ENCODE results near the gene TBRG4.
"Not testable (repeated sequence)": the region's sequence is repeated elsewhere in the genome, so short reads cannot be mapped to it uniquely, and the experiment has no call there.

TBRG4 gene

DNA sequence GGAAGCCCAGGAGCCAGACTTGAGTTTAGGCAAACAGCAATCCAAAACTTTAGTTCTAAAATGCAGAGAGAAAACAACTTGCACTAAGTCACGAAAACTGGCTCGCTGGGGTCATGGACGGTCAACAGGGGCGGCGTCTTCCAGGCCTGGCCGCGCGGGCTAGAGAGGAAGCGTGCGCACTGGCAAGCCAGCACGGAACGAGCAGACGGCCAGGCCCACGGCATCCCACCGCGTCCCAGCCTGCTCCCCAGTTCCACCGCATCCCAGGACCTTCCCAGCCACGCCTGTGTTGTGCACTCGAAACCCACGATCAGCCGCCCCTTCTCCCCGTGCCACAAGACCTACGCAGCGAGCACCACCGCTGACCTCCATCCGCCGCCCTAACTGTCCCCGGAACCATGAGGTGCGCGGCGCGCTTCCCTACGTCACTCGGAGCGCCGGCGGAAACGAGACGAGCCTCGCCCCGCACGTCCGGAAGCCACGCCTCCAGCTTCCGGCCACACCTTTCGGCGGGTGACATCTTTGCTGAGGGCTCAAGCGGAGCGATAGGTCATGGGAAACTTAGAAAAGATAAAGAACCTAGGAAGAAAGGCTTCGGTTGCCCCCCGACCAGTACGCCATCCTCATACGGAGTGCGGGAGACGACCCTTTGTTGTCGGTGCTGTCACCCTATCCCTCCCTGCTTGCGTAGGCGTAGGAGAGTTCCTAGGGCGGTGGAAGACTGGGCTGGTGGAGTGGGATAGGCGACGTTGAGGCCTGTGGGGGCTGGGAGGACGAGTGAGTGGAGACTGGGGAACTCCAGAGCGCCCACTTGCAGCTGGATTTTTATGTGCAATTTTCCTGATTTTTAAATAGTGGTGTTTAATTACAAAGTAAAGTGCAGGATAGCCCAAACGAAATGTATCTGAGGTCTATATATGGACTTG lies at the start of gene TBRG4:
TSS of gene TBRG4 (minus strand) at position 400 of the 926 bp plus-strand sequence. CDS start 2,460 bp downstream, outside the sequence.
- DNase-seq, result peak; percentile 93

DNA sequence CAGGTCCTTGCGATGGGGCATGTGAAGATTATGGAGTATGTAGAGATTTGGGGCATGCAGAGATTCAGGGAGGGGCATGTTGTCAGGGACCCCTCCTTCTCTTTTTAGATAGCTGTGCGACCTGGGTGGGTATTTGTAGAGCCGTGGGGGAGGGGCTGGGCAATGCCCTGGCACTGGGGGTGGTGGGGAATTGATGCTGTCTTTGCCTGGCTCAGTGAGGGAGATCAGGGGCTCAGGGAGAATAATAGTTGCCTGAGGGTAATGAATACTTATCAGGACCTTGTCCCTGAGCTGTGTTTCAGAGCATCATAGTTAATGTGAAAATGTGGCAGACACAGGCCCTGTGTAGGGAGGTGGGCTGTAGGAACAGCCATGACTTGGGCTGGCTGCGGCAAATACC lies 49.6 kb upstream of the TBRG4 start:
- DNase-seq, result no peak

DNA sequence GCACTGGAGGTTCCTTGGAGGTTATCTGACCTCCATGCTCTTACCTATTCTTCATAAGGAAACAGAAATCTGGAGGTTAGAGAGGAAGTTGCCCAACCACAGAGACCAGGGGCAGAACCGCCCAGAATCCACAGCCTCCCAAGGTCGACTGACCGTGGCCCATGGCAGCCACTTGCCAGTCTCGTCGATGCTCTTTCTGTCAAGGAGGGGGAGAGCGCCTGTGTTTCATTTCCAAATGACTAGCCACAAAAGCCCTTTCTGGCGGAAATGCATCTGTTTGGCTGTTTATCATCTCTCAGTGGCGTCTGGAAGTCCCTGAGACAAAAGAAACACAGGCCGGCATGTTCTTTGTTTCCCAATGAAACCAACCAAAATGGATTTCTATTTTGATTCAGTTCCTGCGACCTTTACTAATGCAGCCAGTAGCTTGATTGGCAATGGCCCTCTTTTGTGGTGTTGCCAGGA lies 49.0 kb upstream of the TBRG4 start:
- DNase-seq, result no peak

DNA sequence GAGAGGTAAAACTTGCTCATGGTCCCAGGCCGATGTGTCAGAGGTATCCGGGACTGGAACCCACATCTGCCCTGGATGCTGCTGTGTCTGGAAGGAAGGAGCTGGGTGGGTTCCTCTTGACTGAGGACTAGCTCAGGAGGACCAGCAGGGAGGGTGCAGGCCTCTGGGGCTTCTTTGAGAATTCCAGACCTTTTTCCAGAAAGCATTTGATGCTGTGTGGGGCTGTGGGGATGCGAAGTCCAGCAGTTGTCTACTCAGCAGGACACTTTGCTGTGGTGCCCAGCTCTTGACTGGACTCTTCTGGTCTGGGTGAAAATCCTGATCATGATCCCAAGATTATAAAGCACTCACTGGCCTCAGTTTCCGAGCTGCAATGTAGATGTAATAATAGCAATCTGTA lies 47.8 kb upstream of the TBRG4 start:
- DNase-seq, result no peak

DNA sequence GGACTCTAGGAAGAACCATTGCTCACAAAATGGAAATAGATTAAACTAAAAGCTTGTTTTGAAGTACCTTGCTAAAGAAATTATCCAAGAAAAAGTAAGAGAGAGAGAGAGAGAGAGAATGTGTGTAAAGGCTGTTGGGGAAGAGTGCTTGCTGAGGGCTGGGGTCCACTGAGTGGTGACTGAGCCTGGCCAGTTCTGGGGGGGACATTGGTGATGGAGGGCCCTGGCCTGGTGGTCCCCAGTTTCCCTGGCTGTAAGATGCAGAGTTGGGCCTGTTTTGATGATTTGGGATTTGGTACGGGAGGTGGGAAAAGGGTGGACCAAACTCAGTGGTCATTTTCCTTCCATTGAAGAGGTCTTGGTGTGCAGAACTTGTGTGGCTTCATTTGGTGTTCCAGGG lies 47.0 kb upstream of the TBRG4 start:
- DNase-seq, result no peak

DNA sequence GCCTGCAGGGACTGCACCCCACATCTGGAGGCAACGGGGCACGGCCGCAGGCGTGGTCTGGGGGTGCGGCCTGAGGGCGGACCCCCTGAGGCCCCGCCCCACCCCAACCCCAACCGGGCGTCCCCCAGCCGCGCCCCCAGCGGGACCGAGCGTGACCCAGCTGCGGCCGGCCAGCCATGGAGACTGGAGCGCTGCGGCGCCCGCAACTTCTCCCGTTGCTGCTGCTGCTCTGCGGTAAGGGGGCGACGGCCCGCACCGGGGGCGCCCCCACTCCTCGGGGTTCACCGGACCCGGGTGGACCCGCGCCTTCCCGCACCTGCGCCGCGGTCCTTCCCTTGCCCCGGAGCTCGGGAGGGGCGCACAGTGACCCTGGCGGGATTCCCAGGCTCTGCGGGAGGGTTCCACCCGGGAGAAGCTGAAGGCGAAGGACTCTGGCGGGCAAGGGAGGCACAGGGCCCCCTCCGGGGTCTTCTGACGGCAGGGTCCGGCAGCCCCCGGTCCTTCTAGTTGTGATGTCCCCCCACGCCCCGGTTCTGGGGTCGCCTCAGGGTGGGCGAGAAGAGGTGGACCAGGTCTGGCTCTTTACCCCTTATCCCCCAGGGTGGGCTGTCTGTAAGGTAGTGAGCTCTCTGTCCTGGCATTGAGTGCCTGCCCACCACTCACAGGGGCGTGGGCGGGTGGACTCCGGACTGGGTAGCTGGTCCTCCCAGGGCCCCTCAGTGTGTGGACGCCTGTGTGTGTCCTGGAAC lies 46.3 kb upstream of the TBRG4 start, which contains the start of gene RAMP3:
TSS of gene RAMP3 (plus strand) at position 139 of the 749 bp plus-strand sequence. CDS start at position 177, 38 bp downstream.
- DNase-seq, result no peak

DNA sequence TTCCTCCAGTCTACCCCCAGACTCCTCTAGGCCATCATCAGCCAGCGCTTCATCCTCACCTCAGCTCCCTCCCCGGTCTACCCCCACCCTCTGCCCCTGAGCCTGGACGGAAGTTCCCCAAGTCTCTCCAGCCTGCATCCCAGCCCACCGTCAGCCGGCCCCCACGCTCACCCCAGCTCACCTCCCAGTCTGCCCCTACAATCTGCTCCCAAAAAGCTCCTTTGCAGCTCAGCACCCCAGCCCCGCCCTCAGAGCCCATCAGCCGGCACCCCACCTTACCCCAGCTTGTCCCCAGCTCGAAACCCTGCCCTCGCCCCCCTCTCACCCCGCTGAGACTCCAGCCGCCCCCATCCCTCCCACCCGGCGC lies 45.8 kb upstream of the TBRG4 start:
- DNase-seq, result no peak

DNA sequence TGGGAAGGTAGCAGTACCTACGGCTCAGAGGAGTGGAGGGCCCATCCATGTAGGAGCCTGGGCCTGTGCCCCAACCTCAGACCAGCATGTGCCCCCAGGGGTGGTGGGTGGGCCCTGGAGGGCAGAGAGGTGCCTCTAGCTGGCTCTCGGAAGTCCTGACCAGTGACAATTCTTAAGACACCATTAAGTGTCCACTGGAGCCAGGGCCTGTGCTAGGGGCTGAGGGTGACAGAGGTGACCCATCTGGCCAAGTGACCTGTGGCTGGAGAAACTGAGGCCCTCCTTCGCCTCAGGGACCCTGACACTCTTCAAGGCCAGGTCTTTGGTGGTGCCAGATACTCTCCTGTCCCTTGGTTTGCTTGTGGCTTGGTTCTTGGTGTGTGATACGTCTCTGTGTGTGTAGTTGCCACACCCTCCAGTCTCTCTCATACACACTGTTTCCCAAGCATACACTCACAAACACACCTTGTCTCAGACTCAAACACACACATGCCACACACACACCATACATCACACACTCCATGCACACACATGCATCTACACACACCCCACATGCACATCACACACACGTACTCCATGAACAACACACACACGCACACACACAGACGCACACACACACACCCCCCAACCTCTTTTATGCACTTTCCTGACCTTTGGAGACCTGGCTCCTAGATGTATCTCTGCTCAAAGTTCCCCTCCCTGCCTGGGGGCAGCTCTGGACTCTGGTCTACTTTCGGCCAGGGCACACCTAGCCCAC lies 45.2 kb upstream of the TBRG4 start:
- no peak for DNase-seq

DNA sequence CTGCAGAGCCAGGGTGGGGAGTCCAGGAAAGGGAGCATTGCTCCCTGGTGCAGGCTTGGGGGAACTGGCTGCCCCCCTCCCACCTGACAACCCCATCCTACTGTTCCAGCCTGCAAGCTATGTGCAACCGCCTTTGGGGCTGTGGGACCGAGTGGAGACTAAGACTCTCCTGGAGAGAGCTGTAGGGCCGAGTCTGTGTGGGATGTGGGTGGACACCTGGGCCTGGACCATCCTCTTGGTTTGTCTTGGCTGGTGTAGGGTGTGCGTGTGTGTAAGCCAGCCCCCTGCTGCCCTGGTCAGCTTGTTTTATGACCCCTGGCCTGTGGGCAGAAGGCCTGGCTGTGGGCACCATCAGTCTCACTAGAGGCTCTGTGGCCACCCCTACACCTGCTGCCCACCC lies 44.4 kb upstream of the TBRG4 start:
- no peak for DNase-seq

DNA sequence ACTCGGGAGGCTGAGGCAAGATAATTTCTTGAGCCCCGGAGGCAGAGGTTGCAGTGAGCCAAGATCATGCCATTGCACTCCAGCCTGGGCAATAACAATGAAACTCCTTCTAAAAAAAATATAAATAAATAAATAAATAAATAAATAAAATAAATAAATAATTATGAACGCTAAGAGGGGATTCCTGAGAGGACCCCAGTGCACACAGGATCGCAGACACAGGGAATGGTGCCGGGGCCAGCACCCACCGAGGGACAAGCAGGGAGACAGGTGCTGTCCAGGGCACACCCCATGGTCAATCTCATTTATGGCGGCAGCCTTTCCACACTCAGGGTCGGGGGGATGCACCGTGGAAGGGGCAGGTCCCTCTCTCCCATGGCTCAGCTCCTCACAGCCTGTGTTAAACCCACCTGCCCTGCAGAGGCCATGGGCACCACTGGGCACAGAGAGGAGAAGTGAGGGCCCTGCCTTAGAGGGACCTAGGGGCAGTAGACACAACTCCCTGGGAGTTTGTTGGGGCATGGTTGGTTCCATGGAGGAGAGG lies 43.9 kb upstream of the TBRG4 start:
- no peak for DNase-seq

DNA sequence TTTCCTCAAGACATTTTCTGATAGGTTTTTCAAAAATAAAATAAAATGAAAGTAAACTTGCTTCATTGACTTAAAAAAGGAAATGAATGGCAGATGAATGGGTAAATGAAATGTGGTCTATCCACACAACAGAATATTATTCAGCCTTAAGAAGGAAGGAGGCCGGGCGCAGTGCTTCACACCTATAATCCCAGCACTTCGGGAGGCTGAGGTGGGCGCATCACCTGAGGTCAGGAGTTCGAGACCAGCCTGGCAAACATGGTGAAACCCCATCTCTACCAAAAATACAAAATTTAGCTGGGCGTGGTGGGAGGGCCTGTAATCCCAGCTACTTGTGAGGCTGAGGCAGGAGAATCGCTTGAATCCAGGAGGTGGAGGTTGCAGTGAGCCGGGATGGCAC lies 42.4 kb upstream of the TBRG4 start:
- DNase-seq, result not testable (repeated sequence)

DNA sequence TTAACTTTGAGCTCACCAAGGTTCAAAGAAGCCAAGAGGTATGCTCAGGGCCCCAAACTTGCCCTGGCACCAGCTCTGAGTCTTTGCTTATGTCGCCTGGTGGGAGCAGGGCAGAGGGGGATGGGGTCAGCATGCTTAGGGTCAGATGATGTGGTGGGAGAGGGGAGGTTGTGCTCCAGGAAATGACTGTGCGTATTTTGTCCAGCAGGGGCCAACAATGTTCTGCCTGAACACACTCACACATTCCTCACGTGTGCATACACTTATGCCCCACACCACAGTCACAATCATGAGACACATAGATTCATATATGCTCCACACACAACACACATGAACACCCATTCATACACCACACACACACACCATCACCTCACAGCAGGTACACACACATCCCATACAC lies 41.7 kb upstream of the TBRG4 start:
- DNase-seq, result no peak

DNA sequence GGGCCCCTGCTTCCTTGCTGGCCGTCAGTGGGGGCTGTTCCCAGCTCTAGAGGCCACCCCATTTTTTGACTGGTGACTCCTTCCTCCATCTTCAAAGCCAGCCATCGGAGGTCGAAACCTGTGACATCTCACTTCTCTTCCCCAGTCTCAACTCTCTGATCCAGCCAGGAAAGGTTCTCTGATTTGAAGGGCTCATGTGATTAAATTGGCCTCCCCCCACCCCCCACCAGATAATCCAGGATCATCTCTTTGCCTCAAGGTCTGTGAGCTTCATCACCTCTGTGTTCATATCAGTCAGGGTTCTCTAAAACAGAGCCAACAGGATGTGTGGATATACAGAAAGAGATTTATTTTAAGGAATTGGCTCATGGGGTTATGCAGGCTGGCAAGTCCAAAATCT lies 40.5 kb upstream of the TBRG4 start:
- no peak for DNase-seq

DNA sequence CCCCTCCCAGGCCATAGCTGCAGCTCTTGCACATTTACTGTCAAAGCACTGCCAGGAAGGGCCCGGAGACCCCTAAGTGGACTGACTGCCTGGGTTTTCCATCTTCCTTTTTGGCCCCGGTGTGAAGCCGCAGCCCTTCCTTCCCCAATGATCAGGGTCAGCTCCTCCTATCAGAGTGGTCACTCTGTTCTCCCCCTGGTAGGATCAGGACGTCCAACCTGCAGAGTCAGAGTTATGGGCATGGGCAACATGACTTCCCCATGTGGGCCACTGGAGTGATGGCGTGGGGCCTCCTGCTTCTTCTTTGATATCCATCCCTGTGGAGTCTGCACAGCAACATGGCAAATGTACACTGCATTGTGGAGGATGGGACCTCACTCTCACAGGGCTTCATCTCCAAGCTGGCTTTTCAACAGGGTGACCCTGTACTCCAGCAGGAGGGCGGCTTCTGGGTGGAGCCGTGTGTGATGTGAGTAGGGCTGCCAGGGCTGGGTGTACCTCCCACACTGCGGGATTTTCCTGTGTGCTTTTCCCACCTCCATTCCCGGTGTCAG lies 39.7 kb upstream of the TBRG4 start:
- no peak for DNase-seq

DNA sequence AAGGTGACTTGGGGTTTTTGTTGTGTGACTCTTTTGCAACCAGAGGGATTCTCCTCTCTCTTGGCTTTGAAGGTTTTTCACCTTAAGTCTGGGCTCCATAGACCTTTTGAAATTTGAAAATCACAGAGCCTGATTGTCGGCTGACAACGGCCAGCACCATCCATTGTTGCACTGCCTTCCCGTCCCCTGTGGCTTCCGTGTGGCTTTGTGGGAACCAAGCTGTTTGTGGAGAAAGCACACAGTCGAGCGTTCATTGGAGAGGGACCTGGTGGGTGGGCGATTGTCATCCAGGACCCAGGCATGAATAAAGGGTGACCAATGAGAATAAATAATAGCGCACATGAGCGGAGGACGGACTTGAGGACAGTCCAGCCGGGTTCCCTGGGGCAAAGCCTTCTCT lies 38.7 kb upstream of the TBRG4 start:
- no peak for DNase-seq

DNA sequence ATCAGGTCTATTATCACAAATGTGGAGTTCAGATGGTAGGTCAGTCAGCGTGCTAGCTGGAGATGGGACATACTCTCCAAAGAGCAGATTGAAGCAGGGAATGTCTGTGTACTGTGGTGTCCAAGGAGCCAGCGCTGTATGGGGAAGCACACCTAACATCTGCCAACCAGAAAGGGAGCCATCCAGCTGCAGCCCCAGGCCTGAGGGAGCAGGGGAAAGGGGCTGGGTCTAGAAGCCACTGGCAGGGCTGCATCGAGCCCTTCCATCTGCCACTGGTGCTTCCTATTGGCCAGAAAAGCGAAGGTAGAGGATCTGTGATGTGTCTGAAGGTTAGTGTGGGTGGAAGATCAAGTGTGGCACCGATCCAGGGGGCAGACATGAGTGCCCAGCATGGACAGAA lies 38.1 kb upstream of the TBRG4 start:
- DNase-seq, result no peak

DNA sequence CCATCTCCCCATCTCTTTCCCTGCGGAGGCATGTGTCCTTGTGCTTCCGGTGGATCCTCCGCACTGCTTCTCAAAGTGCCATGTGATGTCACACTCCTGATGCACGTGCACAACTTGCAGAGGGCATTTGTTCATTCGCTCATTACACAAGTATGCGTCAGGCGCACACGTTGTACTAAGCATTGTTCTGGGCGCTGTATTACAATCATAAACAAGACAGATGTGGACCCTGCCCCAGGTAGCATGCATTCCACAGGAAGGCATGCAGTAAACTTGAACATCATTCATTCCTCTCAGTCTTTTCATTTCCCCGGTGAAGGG lies 37.1 kb upstream of the TBRG4 start:
- no peak for DNase-seq

DNA sequence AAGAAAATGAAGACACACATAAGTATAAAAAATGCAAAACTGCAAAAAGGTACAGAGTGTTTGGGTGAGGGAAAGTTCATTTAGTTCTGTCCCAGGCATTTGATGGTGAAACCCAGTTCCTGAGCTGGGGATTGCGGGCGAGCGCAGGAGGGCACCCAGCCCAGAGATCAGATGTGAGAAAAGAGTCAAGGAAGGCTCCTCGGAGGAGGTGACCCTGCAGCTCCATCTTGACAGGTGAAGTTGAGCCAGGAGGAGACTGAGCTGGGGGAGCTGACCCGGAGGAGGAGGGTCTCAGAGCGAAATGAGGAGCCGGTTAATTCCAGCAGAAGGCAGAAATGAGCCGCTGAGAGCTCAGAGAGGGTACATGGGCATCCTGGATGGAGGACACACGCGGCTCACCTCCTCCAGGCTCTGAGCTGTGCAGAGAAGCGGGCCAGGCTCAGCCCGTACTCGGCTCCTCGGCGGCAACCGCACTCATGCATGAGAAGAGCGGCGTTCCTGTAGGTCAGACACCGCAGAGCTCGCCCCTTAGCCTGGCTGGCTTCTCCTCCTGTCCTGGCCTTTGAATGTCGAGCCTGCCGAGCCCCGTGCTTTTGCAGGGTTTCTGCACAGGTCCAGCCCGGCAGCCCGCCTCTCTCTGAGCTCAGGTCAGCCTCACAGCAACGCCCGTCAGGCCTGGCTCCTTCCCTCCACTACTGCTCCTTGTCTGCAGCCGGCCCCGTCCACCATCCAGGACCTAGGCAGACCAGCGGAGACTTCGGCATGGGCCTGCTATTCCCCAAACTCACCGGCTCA lies 36.6 kb upstream of the TBRG4 start:
- no peak for DNase-seq

DNA sequence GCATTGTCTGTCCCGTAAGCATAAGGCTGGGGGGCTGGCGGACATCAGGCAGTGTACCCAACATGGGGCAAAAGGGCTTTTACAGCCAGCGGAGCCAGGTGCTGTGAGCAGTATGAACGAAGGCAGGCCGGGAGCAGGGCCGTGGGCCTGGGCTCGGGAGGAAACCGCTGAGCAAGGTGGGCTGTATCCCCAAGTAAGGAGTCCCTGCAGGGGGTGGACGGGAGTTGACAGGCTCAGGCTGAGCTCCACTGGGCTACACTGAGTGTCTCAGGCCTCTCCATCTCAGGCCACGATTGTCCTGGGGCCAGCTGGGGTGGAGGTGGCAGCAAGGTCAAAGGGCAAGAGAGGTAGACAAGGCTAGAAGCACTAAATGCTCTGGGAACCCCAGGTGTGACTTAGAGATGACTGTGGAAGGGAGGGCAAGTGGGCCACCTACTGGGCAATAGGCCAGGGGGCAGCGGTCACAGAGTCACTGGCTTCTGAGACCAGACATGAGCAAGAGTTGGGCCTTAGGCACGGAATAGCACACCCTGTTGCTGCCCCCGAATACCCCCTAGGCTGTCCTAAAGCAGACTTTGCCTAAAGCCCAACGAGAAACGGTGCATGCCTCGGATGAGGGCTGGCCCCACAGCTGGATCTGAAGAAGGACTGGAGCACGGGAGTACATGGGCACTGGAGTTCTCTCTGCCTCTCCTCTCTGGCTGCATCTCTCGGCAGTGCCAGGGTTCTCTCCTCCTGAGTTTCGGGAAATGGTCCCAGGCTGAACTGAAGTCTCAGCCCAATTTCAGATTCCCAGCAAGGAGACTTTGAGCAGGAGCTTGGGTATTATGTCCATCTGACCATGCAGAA lies 35.3 kb upstream of the TBRG4 start:
- DNase-seq, result no peak

DNA sequence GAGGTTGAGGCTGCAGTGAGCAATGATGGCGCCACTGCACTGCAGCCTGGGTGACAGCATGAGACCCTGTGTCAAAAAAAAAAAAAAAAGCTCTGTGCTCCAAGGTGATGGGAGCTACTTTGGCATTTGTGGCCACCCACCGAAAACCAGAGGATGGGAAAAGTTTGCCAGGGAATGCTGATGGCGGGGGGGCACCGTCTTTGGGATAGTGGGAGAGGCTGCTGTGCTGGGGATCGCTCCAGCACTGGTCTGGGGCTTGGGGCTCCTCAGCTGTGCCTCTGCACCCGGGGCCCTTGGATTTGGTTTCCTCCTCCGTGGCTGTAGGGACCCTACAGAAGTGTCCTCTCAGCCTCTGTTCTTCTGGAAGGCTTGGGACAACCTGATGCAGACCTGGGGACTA lies 34.4 kb upstream of the TBRG4 start:
- no peak for DNase-seq

DNA sequence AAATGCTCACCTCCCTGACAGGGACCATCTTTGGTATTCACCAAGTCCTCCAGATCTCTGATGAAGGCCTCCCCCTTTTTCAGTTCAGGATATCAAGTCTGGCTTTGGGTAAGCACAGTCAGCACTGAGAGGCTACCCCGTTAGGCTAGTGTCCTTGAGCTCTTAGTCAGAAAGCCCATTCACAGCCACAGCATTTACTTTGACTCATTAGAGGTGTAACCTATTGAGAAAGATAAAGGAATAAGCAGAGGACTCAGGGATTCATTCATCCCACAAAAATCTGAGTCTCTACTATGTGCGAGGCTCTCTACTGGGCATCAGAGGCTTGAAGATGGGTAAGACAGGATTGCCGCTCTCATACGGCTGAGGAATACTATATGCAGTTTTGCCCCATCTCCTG lies 32.1 kb upstream of the TBRG4 start:
- DNase-seq, result no peak
